Gastrocnemius medialis (tissue), 4 donors: ENCODE results near the gene FNTB.

Experiments used
- CTCF ChIP-seq, 5 experiments: fragments of 450-650 bp in 3 of 5; fragments of 200-600 bp in 2 of 5; sonication (generic) in 2 of 5; IDR thresholded peaks in 4 of 5; conservative IDR thresholded peaks in 1 of 5; 1 replicate in 4 of 5; 2 replicates in 1 of 5; pipeline ENCODE4 v1.5.1; 2016 to 2019; ENCODE audit warnings: antibody characterized with exemption in 5 of 5, mild to moderate bottlenecking in 3 of 5, moderate library complexity in 3 of 5
- POLR2A ChIP-seq, 2 donors: fragments of 450-650 bp; IDR thresholded peaks; one replicate each; pipeline ENCODE4 v1.6.1; 2017; ENCODE audit warnings: antibody characterized with exemption in 2 of 2, mild to moderate bottlenecking in 2 of 2, moderate library complexity in 2 of 2

- no peak for TF ChIP-seq CTCF (IDR thresholded peaks at IDR 0.05 in 4 of 5, conservative IDR thresholded peaks at IDR 0.05 in 1 of 5)
- TF ChIP-seq POLR2A (IDR thresholded peaks at IDR 0.05), result no peak
Observed at GRCh38 chr14:64953661-64954060, 33.0 kb upstream of the FNTB start.
